LNCaP clone FGC (cell line): ENCODE measurements around the gene RPL10.

Experiments
- DNase-seq: peaks from one replicate; pipeline ENCODE4 v3.0.0-alpha.2; 2011; ENCODE audit warnings: low read depth
- H3K4me3 ChIP-seq: 2 replicates; pipeline ENCODE4 v1.5.1; 2011; ENCODE audit warnings: mild to moderate bottlenecking, low read depth, low read length, control low read depth
- TF ChIP-seq, protein P1 (sequence below): IDR thresholded peaks from 2 replicates; pipeline ENCODE4 v1.5.1; 2012; ENCODE audit warnings: mild to moderate bottlenecking; ENCODE audit not compliant: control insufficient read depth, insufficient read depth; ENCODE audit errors: extremely low read depth

RPL10 gene

DNA sequence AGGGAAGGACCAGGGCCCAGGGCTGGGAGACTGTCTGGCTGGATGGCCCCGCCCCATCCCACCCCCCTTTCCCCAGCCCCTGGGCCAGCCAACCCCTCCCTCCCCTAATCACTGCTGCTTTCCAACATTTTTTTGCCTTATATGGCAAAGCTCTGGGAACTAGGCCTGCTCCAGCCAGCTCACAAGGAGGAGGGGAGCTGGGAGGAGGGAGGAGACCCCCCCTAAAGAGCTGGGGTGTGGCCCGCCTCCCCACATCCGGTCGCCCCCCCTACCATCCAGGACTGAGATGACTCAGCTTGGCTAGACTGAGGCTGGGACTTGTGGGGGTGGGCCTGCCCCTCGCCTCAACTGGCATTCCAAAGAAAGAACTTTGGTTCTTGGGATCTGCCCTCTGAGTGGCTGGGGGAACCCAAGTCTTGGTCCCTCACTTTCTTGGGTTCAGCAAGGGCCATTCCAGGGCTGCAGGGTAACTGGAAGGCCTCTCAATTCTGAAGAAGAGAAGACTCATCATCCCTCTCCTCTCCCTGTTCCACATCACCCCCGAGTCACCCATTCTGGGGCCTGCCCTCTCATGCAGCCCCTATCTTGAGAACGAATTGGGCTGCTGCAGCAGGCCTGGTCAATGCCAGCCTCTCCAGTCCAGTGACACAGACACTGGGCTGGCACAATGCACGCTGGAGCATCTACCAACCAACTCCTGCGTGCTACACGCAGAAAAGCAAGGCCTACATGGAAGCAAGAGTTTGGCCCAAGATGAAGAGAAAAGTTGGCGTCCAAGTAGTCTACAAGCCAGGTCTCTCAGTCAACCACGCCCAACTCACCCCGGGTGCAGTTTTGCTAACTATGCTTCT, 28.5 kb upstream of the RPL10 start:
- no peak for DNase-seq
- peak overlapping the region; percentile 57 for H3K4me3 ChIP-seq
- TF ChIP-seq, protein P1, sequence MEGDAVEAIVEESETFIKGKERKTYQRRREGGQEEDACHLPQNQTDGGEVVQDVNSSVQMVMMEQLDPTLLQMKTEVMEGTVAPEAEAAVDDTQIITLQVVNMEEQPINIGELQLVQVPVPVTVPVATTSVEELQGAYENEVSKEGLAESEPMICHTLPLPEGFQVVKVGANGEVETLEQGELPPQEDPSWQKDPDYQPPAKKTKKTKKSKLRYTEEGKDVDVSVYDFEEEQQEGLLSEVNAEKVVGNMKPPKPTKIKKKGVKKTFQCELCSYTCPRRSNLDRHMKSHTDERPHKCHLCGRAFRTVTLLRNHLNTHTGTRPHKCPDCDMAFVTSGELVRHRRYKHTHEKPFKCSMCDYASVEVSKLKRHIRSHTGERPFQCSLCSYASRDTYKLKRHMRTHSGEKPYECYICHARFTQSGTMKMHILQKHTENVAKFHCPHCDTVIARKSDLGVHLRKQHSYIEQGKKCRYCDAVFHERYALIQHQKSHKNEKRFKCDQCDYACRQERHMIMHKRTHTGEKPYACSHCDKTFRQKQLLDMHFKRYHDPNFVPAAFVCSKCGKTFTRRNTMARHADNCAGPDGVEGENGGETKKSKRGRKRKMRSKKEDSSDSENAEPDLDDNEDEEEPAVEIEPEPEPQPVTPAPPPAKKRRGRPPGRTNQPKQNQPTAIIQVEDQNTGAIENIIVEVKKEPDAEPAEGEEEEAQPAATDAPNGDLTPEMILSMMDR, result no peak

- TF ChIP-seq, protein P1, result no peak
- no peak for DNase-seq
- peak overlapping the region; percentile 57 for H3K4me3 ChIP-seq
Measured at GRCh38 chrX:154370300-154371016, 27.7 kb upstream of the RPL10 start.

DNA sequence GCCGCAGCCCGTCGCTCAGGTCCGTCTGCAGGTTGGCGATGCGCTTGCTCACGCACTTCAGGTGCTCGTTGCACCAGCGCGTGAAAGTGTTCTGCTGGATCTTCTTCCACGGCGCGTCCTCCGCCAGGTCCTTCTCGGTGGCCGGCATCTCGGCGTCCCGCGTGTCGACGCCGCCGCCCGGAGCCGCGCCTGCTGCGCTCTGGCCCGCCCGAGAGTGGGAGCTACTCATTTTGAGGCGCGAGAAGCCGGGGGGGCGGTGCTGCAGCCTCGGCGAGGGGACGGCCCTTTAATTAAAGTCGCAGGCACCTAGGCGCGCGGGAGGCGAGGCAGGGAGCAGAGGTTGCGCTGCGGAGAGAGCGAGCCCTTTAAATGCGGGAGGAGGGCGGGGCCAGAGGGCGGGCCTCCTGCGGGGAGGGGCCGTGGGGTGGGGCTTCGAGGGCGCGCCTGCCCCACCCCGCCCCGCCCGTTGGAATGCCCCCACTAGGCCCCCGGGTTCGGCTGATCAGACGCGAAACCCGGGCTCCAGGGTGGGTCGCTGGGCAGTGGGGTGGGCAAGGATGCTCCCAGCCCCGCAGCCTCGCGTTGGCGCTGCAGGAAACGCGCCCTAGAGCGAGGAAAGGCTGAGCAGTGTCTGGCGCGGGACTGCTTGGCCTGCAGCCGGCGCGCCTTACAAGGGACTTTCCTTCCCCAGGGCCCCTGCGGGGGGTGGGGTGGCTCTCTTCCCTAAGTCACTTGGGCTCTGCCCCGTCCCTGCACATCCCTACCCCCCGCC, 27.0 kb upstream of the RPL10 start:
- DNase-seq, result peak; percentile 57
- TF ChIP-seq, protein P1, result 0 out of 2 replicates have a peak, but pooled peaks have one; percentile 1
- H3K4me3 ChIP-seq, result peak overlapping the region; percentile 57

GRCh38 chrX:154371789-154372300, 26.3 kb upstream of the RPL10 start:
- no peak overlapping the region for H3K4me3 ChIP-seq
- TF ChIP-seq, protein P1, result no peak
- DNase-seq, result no peak

DNA sequence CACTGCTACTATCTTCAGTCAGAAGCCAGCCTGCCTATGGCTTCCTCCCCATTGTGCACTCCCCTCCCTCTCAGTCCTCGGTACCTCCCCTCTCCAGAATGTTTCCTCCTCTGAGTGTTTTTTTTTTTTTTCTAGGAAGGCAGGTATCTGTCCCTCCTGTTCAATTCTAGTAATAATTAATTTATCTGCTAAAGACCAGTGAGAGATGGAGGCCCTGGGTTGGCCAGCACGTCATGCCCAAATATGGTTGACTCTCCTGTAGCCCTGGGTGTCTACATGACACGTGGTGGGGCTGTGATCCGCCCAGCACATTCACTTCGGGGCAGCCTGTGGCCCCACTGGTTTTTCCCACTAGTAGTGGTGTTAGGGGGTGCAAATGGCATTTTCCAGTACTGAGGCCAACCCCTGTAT, 25.6 kb upstream of the RPL10 start:
- TF ChIP-seq, protein P1, result no peak
- no peak for DNase-seq
- H3K4me3 ChIP-seq, result no peak overlapping the region
